Measurements from ENCODE around the gene SPOUT1. TPM values are rescaled to one million over a fixed set of nuclear protein-coding genes. Genes with fewer than 3 reads are reported as not detected.
"Not testable (repeated sequence)": the region's sequence is repeated elsewhere in the genome, so short reads cannot be mapped to it uniquely, and the experiment has no call there.

SPOUT1 gene
- total and polyA plus RNA-seq, 2 donors (not counting 1 experiment from before 2014, with no cell fraction given): 73.0 to 86.4 TPM

DNA sequence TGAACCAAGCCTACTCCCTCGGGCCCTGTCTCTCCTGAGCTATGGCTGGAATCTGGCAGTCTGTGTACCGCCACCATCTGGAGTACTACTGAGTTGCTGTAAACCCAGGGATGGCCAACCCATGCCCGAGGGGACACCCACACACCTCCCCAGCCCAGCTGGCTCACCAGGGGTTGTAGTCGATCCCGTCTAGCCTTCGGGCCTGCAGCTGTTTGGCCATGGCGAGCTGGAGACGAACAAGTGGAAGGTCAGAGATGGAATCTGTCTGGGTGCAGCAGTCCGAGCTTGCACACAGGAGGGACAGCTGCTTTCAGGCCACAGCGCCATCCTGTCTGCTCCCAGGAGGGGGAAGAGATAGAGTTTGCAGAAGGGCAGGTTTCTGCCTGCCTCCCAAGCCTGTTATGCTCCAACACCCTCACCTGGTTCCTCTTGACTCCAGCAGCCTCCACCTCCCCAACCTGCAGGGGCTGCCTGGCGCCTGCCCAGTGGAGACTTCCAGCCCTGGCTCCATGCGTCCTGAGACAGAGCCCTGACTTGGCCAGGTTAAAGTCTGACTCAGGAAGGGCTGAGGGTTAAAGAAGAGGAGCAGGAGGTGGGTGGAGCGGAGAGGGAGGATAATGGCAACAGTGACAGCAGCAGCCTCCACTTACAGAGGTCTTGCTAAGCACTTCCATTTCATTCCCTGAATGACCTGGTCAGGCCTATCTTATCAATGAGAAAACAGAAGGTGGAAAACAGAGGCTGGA lies 15.8 kb upstream of the SPOUT1 start:
- CTCF ChIA-PET: no interaction called here
- WGBS (ENCODE audit: insufficient coverage): 93% methylated on average over 13 of the region's 13 CpGs

DNA sequence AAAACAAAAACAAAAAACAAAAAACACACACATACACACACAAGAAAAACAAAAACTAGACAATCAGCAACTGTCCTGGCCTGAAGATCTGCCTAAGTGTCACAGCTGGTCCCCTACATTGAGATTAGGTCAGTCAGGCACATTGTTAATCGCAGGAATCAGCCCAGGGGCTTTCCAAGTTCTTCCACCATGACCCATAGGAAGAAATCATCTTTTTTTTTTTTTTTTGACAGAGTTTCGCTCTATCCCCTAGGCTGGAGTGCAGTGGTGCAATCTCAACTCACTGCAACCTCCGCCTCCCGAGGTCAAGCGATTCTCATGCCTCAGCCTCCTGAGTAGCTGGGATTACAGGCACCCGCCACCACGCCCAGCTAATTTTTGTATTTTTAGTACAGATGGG lies 13.6 kb upstream of the SPOUT1 start:
- H3K9ac ChIP-seq (ENCODE audit: low read length); H3K36me3 ChIP-seq (replicated peaks in 1 of 2; ENCODE audit: control extremely low read depth in 1 of 2, control insufficient read depth in 1 of 2, extremely low read depth in 1 of 2, insufficient read depth in 2 of 2, low read length in 1 of 2); ATAC-seq (ENCODE audit: low read depth); H3K4me3 Mint-ChIP-seq; H3K4me1 ChIP-seq (ENCODE audit: control insufficient read depth in 2 of 2, insufficient read depth in 2 of 2, low read length in 2 of 2); H3K27me3 ChIP-seq (replicated peaks in 1 of 4; ENCODE audit: control extremely low read depth in 1 of 4, control insufficient read depth in 3 of 4, insufficient read depth in 4 of 4, low read length in 3 of 4); CTCF ChIA-PET; H3K4me2 ChIP-seq (replicated peaks; ENCODE audit: low read depth, low read length, poor library complexity, severe bottlenecking); H3K27me3 Mint-ChIP-seq; intact Hi-C loops (cut with micrococcal nuclease); H3K4me1 Mint-ChIP-seq; H3K4me3 ChIP-seq (ENCODE audit: control extremely low read depth in 1 of 5, extremely low read depth in 1 of 5, insufficient read depth in 1 of 5, low read depth in 2 of 5, low read length in 4 of 5); H3K27ac Mint-ChIP-seq; H3K9me3 Mint-ChIP-seq (ENCODE audit: insufficient read depth); H4K20me1 ChIP-seq (ENCODE audit: control insufficient read depth, insufficient read depth, low read length, poor library complexity, severe bottlenecking); H2AFZ ChIP-seq (ENCODE audit: insufficient read depth, low read depth, low read length, poor library complexity, severe bottlenecking); H3K9me3 ChIP-seq (ENCODE audit: control extremely low read depth in 1 of 3, control insufficient read depth in 2 of 3, insufficient read depth in 1 of 3, low read length in 2 of 3); H3K27ac ChIP-seq (ENCODE audit: low read length in 2 of 2); DNase-seq; POLR2A ChIA-PET: not testable (repeated sequence)
- H3K79me2 ChIP-seq (ENCODE audit: control insufficient read depth, insufficient read depth, low read length): peaks cover 15% of the 10 kb centered on the region
- 88% methylated on average over 1 of the region's 7 CpGs for WGBS (ENCODE audit: insufficient coverage)

More for the DNA sequence above, 15.8 kb upstream of the SPOUT1 start:
- Histone ChIP-seq H3K79me2 (ENCODE audit: control insufficient read depth, insufficient read depth, low read length) (peaks cover 15% of the 10 kb centered on the region), H3K36me3 (replicated peaks in 1 of 2; ENCODE audit: control extremely low read depth in 1 of 2, control insufficient read depth in 1 of 2, extremely low read depth in 1 of 2, insufficient read depth in 2 of 2, low read length in 1 of 2) (peaks cover 0 to 6% of the 10 kb centered on the region in 2 experiments), H3K27me3 (replicated peaks in 1 of 4; ENCODE audit: control extremely low read depth in 1 of 4, control insufficient read depth in 3 of 4, insufficient read depth in 4 of 4, low read length in 3 of 4) (no peaks in the 10 kb centered on the region), H3K9me3 (ENCODE audit: control extremely low read depth in 1 of 3, control insufficient read depth in 2 of 3, insufficient read depth in 1 of 3, low read length in 2 of 3) (peaks cover 0 to 16% (median 0%) of the 10 kb centered on the region in 3 donors), H3K27ac (ENCODE audit: low read length in 2 of 2) (no peak overlapping the region), H3K9ac (ENCODE audit: low read length) (no peak overlapping the region), H2AFZ (ENCODE audit: insufficient read depth, low read depth, low read length, poor library complexity, severe bottlenecking) (no peak overlapping the region), H3K4me2 (replicated peaks; ENCODE audit: low read depth, low read length, poor library complexity, severe bottlenecking) (no peak overlapping the region), H3K4me3 (ENCODE audit: control extremely low read depth in 1 of 5, extremely low read depth in 1 of 5, insufficient read depth in 1 of 5, low read depth in 2 of 5, low read length in 4 of 5) (no peak overlapping the region), H4K20me1 (ENCODE audit: control insufficient read depth, insufficient read depth, low read length, poor library complexity, severe bottlenecking) (no peaks in the 10 kb centered on the region), H3K4me1 (ENCODE audit: control insufficient read depth in 2 of 2, insufficient read depth in 2 of 2, low read length in 2 of 2) (no peaks in the 10 kb centered on the region)
- Mint-ChIP-seq H3K9me3 (ENCODE audit: insufficient read depth) (no peaks in the 10 kb centered on the region), H3K27ac (no peak overlapping the region), H3K4me3 (no peak overlapping the region), H3K27me3 (no peaks in the 10 kb centered on the region), H3K4me1 (peaks cover 2% of the 10 kb centered on the region)
- no peak for TF ChIP-seq EZH2 (IDR thresholded peaks at IDR 0.05; ENCODE audit: borderline replicate concordance, insufficient read depth, low read depth, low read length, poor library complexity, severe bottlenecking)
- TF ChIP-seq, protein P1, sequence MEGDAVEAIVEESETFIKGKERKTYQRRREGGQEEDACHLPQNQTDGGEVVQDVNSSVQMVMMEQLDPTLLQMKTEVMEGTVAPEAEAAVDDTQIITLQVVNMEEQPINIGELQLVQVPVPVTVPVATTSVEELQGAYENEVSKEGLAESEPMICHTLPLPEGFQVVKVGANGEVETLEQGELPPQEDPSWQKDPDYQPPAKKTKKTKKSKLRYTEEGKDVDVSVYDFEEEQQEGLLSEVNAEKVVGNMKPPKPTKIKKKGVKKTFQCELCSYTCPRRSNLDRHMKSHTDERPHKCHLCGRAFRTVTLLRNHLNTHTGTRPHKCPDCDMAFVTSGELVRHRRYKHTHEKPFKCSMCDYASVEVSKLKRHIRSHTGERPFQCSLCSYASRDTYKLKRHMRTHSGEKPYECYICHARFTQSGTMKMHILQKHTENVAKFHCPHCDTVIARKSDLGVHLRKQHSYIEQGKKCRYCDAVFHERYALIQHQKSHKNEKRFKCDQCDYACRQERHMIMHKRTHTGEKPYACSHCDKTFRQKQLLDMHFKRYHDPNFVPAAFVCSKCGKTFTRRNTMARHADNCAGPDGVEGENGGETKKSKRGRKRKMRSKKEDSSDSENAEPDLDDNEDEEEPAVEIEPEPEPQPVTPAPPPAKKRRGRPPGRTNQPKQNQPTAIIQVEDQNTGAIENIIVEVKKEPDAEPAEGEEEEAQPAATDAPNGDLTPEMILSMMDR (IDR thresholded peaks at IDR 0.05): no peak
- POLR2A ChIA-PET: interaction anchor here (0.6 kb wide), 1 partner anchor 163 kb away, joined by 4 read pairs; no protein-coding TSS in a partner anchor
- no peak for ATAC-seq (ENCODE audit: low read depth)
- DNase-seq: no peak
- intact Hi-C loops (cut with micrococcal nuclease): no loop called here

All from B cell (primary cell).